ENCODE results near the gene OR10Z1. TPM values are rescaled to one million over a fixed set of nuclear protein-coding genes. Genes with fewer than 3 reads are reported as not detected.

OR10Z1 gene
- total and polyA plus RNA-seq, 2 of the 13 experiments (the other 11 are each of a cell fraction or from before 2014, with no cell fraction given): not detected

DNA sequence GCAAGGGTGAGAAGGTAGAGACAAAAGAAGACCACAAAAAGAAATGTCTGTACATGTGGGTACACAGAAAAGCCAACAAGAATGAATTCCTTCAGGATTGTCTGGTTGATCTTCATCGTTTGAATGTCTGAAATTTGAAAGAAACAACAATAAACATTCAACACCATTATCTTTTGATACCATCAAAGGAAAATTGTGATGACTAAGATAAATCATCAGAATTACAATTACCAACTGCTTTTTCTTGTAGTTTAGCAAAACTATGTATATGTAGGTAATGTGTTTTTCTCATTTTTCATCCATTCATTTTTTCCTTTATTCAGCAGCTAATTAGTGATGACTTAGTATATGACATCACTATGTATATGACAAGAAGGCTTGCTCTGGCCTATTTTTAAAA lies 25.3 kb upstream of the OR10Z1 start, which contains the start of gene OR10X1:
Gene OR10X1, minus strand, starts transcription at position 167 of the 400 bp plus-strand sequence. Its CDS starts 0 bp downstream, at position 167.
- no peak within 1 kb of the TSS for H2AFZ ChIP-seq (ENCODE audit: low read length)
- no peaks in the 10 kb centered on the region for H3K79me2 ChIP-seq (ENCODE audit: insufficient read depth, low read length)
- DNase-seq (ENCODE audit: low spot score): no peak
- no peaks in the 10 kb centered on the region for H4K20me1 ChIP-seq (ENCODE audit: insufficient read depth, low read length)
- no peak within 1 kb of the TSS for H3K27ac ChIP-seq (ENCODE audit: extremely low read length, insufficient read depth, low read length)
- no peaks in the 10 kb centered on the region for H3K36me3 ChIP-seq (replicated peaks in 1 of 2; ENCODE audit: control insufficient read depth in 1 of 2, insufficient read depth in 2 of 2, low read length in 2 of 2)
- CTCF ChIA-PET (ENCODE audit: low intra/inter-chr PET ratio, low total read pairs): no interaction called here
- no peaks in the 10 kb centered on the region for H3K4me1 ChIP-seq (ENCODE audit: insufficient read depth, low read length)
- 0% methylated on average over 1 of the region's 1 CpG for WGBS (ENCODE audit: low lambda C conversion rate)
- H3K9me3 ChIP-seq (ENCODE audit: low read length): peaks cover 55% of the 10 kb centered on the region
- no TSS peak for BruUV-seq (replicated peaks)
- H3K4me2 ChIP-seq (ENCODE audit: low read depth, low read length): no peak within 1 kb of the TSS
- in situ Hi-C loops (cut with HindIII; ENCODE audit: extremely low pct_ligation_motif_present, low pct_unique_long_range_greater_than_20kb) (no loop called here), intact Hi-C loops (cut with micrococcal nuclease; ENCODE audit: unreplicated experiment) (no loop called here)
- ATAC-seq: no peak
- POLR2A ChIA-PET: no interaction called here
- no peaks in the 10 kb centered on the region for H3K27me3 ChIP-seq (ENCODE audit: control insufficient read depth in 1 of 2, insufficient read depth in 2 of 2, low read length in 2 of 2)
- no peak within 1 kb of the TSS for H3K4me3 ChIP-seq (replicated peaks in 1 of 3; ENCODE audit: insufficient read depth in 1 of 3, low read depth in 2 of 3, low read length in 3 of 3)
- no peak within 1 kb of the TSS for H3K9ac ChIP-seq (ENCODE audit: insufficient read depth, low read depth, low read length)
- no peak for FAIRE-seq
- TF ChIP-seq MAFK (conservative IDR thresholded peaks at IDR 0.05 in 1 of 2, IDR thresholded peaks at IDR 0.05 in 1 of 2; ENCODE audit: low read length in 2 of 2) (peak; percentile 22 to 69; a peak in 2 of 4 replicates), POGK (CRISPR knock-in tag; conservative IDR thresholded peaks at IDR 0.05) (no peak), ZBTB42 (CRISPR knock-in tag; IDR thresholded peaks at IDR 0.05) (no peak), ATF7 (IDR thresholded peaks at IDR 0.05) (0 out of 2 replicates have a peak, but pooled peaks have one; percentile 34), ATF7 (CRISPR knock-in tag; IDR thresholded peaks at IDR 0.05) (no peak), ARNT (IDR thresholded peaks at IDR 0.05) (no peak), U2AF1 (optimal IDR thresholded peaks at IDR 0.05; ENCODE audit: low read depth, low read length) (no peak), ZNF850 (CRISPR knock-in tag; conservative IDR thresholded peaks at IDR 0.05) (no peak), FLYWCH1 (CRISPR knock-in tag; IDR thresholded peaks at IDR 0.05) (no peak), SRSF9 (IDR thresholded peaks at IDR 0.05; ENCODE audit: borderline replicate concordance, insufficient read depth, low read depth, low read length, poor library complexity, severe bottlenecking) (no peak), CREB1 (IDR thresholded peaks at IDR 0.05) (peak; percentile 49), CREB1 (CRISPR knock-in tag; IDR thresholded peaks at IDR 0.05) (no peak), IRX3 (CRISPR knock-in tag; IDR thresholded peaks at IDR 0.05; ENCODE audit: borderline replicate concordance, low read depth) (no peak), MAFF (IDR thresholded peaks at IDR 0.05; ENCODE audit: low read depth, low read length) (peak; percentile 49; the same call in 1 of the 2 replicates), NBN (conservative IDR thresholded peaks at IDR 0.05) (no peak), TCF7L2 (IDR thresholded peaks at IDR 0.05; ENCODE audit: low read depth, low read length) (no peak), HNRNPLL (IDR thresholded peaks at IDR 0.05; ENCODE audit: low read depth, low read length, poor library complexity, severe bottlenecking) (no peak), MYC (CRISPR knock-in tag; IDR thresholded peaks at IDR 0.05; ENCODE audit: borderline replicate concordance) (no peak), SRSF4 (IDR thresholded peaks at IDR 0.05; ENCODE audit: low read depth, low read length, poor library complexity, severe bottlenecking) (no peak)
- TF ChIP-seq, protein P1, sequence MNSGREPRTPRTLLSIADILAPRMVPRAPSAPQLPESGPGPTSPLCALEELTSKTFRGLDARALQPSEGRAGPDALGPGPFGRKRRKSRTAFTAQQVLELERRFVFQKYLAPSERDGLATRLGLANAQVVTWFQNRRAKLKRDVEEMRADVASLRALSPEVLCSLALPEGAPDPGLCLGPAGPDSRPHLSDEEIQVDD (CRISPR knock-in tag; IDR thresholded peaks at IDR 0.05; ENCODE audit: borderline replicate concordance): no peak
- TF ChIP-seq, protein P2, sequence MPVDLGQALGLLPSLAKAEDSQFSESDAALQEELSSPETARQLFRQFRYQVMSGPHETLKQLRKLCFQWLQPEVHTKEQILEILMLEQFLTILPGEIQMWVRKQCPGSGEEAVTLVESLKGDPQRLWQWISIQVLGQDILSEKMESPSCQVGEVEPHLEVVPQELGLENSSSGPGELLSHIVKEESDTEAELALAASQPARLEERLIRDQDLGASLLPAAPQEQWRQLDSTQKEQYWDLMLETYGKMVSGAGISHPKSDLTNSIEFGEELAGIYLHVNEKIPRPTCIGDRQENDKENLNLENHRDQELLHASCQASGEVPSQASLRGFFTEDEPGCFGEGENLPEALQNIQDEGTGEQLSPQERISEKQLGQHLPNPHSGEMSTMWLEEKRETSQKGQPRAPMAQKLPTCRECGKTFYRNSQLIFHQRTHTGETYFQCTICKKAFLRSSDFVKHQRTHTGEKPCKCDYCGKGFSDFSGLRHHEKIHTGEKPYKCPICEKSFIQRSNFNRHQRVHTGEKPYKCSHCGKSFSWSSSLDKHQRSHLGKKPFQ (CRISPR knock-in tag; IDR thresholded peaks at IDR 0.05; ENCODE audit: insufficient replicate concordance): no peak
- TF ChIP-seq, protein P3, sequence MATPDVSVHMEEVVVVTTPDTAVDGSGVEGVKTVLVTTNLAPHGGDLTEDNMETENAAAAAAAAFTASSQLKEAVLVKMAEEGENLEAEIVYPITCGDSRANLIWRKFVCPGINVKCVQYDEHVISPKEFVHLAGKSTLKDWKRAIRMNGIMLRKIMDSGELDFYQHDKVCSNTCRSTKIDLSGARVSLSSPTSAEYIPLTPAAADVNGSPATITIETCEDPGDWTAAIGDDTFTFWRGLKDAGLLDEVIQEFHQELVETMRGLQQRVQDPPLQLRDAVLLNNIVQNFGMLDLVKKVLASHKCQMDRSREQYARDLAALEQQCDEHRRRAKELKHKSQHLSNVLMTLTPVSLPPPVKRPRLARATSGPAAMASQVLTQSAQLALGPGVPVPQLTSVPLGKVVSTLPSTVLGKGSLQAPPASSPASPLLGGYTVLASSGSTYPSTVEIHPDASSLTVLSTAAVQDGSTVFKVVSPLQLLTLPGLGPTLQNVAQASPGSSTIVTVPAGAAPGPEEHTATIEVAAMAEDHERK (CRISPR knock-in tag; IDR thresholded peaks at IDR 0.05; ENCODE audit: low read depth): no peak

Measured in HepG2 (cell line).